ENCODE measurements around the gene PRSS27.

DNA sequence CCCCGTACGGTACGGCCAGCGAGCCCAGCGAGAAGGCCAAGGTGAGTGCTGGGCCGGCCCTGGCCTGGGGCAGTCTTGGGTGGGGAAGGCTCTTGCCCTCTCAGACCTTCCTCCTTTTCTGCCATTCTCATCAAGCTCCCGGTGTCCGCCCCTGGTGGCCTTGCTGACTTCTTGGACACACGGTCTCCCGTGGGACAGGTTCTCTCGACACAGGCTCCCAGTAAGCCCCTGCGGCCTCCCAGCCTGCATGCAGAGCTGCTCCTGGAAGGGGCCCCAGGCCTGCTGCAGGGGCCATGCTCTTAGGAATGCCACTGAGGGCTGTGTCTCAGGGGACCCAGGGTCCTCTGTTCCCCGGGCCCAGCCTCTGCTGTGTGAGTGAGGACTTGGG, 17.6 kb downstream of the PRSS27 start:
- TF ChIP-seq, protein P1, sequence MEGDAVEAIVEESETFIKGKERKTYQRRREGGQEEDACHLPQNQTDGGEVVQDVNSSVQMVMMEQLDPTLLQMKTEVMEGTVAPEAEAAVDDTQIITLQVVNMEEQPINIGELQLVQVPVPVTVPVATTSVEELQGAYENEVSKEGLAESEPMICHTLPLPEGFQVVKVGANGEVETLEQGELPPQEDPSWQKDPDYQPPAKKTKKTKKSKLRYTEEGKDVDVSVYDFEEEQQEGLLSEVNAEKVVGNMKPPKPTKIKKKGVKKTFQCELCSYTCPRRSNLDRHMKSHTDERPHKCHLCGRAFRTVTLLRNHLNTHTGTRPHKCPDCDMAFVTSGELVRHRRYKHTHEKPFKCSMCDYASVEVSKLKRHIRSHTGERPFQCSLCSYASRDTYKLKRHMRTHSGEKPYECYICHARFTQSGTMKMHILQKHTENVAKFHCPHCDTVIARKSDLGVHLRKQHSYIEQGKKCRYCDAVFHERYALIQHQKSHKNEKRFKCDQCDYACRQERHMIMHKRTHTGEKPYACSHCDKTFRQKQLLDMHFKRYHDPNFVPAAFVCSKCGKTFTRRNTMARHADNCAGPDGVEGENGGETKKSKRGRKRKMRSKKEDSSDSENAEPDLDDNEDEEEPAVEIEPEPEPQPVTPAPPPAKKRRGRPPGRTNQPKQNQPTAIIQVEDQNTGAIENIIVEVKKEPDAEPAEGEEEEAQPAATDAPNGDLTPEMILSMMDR (IDR thresholded peaks at IDR 0.05): no peak
- TF ChIP-seq POLR2AphosphoS5 (IDR thresholded peaks at IDR 0.05) (no peak), POLR2A (IDR thresholded peaks at IDR 0.05; ENCODE audit: low read depth) (no peak), EP300 (IDR thresholded peaks at IDR 0.05) (no peak)

All from esophagus muscularis mucosa (tissue), 4 donors.